Lower leg skin (tissue), 3 donors: ENCODE results near the gene CEP97.

ENCODE experiments used
- POLR2A ChIP-seq, 2 donors: fragments of 450-650 bp; IDR thresholded peaks; one replicate each; pipeline ENCODE4 v1.6.1; 2016 to 2017; ENCODE audit warnings: antibody characterized with exemption in 2 of 2, mild to moderate bottlenecking in 1 of 2, moderate library complexity in 1 of 2
- TF ChIP-seq, protein P1 (sequence below), 3 donors: fragments of 450-650 bp; IDR thresholded peaks; one replicate each; pipeline ENCODE4 v1.5.1; 2016; ENCODE audit warnings: antibody characterized with exemption in 3 of 3, mild to moderate bottlenecking in 3 of 3, moderate library complexity in 2 of 3

- TF ChIP-seq, protein P1, sequence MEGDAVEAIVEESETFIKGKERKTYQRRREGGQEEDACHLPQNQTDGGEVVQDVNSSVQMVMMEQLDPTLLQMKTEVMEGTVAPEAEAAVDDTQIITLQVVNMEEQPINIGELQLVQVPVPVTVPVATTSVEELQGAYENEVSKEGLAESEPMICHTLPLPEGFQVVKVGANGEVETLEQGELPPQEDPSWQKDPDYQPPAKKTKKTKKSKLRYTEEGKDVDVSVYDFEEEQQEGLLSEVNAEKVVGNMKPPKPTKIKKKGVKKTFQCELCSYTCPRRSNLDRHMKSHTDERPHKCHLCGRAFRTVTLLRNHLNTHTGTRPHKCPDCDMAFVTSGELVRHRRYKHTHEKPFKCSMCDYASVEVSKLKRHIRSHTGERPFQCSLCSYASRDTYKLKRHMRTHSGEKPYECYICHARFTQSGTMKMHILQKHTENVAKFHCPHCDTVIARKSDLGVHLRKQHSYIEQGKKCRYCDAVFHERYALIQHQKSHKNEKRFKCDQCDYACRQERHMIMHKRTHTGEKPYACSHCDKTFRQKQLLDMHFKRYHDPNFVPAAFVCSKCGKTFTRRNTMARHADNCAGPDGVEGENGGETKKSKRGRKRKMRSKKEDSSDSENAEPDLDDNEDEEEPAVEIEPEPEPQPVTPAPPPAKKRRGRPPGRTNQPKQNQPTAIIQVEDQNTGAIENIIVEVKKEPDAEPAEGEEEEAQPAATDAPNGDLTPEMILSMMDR (IDR thresholded peaks at IDR 0.05) = no peak
- TF ChIP-seq POLR2A (IDR thresholded peaks at IDR 0.05) = no peak
Measured at GRCh38 chr3:101730839-101731238, 6.4 kb downstream of the CEP97 start.
